GM03348 (cell line): Measurements from ENCODE around the gene EXOC3L1.

Experiments used
- DNase-seq: peaks from one replicate; pipeline ENCODE4 v3.0.0; 2012; ENCODE audit warnings: low spot score

EXOC3L1 gene

DNA sequence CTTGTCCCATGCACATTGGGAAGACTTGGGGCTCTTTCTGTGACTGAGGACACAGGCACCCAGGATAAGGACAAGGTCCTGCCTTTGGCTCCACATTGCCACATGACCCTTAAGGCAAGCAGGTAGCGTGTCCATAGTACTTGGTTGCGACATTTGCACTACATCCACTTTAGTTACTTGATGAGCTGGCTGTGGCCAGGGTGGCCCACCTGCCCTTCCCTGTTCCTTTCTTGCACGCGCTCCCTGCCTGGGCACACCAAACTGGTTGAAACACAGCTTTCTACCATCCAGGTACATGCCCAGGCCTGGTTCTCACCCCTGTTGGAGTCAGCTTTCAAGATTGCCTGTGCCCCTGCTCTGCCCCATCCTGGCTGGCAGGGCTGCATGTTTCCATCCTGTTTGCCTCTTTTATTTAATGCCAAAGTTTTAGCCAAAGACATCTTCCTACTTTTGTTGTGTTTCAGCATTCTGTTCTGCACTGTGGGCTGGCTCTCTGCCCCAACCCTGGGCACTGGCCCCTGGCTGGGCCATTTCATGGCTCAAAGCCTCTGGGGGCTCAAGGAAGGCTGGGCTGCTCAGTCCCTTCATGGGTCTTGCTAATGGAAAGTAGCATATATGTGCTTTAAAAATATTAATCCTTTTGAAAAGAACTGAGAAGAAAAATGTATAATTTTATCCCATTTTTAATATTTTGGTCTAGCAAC is 42.3 kb downstream of the EXOC3L1 start:
- DNase-seq = no peak

DNA sequence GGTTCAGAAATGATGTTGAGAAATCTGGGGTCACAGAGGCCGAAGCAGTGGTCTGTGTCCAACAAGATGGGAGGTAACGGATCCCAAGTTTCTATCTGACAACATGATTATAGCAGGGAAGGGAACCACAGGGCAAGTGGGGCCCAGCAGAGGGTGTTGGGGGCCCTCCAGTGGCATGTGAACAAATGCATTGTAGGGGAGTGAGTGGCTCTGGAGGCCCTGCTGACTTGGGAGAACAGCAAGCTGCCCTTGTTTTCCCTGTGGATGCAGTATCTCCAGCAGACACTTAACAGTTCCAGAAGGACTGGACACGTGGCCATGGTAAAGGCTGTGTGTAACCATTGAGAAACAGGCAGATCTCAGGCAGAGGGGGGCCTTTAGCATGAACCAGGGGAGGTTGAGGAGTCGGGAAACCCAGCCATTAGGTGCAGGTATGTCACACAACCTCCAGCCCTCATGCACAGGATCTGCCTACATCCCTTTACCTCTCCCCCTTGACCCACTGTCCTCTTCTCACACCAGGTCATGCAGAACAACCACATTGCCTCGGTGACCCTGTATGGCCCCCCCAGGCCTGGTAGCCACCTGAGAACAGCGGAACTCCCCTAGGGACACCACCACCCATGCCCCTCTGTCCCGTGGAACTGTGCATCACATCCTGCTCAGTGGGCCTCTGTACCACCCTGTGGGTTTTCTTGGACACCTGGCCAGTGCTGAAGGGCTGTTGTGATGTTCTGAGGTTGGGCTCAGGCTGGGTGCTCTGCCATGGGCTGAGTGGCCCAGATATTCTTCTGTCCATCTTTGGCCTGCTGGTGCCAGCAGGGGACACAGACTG is 43.2 kb downstream of the EXOC3L1 start:
- no peak for DNase-seq

DNA sequence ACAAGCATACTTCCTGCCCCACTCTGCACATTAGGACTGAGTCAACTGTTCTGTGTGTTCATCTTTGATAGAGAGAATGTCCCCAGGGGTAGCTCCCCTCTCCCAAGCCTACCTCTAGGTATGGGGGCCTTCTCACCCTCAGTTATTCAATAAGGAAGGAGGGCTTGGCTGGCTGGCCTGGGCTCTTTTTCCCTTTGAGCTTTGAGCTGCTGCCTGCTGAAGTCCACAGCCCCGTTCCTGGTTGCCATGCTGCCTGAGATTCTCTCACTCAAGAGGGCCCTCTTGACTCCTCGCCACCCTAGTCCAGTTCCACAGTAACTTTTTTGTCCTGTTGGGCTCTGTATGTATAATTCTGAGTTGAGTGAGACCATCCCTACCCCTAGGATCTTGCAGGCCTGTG is 44.2 kb downstream of the EXOC3L1 start:
- DNase-seq = no peak

GRCh38 chr16:67144943-67145342 is 45.0 kb downstream of the EXOC3L1 start:
- no peak for DNase-seq

DNA sequence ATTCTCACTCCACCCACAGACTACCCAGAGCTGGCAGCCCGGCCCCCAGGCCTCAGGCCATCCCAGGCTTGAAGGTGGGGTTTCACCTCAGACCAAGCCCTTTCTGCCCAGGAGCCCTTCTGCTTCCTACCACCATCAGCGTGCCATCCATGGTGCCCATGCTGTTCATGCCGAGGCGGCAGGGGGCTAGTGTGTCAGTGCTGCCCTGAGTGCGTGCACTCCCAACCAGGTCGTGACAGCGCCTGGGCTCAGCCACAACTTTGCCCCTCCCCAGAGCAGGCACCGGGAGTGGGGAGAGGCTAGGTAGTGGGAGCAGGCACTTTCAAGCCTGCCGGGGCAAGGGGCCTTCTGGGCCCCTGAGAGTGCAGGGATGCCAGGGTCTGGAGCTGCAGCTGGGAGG is 47.6 kb downstream of the EXOC3L1 start:
- DNase-seq = no peak

DNA sequence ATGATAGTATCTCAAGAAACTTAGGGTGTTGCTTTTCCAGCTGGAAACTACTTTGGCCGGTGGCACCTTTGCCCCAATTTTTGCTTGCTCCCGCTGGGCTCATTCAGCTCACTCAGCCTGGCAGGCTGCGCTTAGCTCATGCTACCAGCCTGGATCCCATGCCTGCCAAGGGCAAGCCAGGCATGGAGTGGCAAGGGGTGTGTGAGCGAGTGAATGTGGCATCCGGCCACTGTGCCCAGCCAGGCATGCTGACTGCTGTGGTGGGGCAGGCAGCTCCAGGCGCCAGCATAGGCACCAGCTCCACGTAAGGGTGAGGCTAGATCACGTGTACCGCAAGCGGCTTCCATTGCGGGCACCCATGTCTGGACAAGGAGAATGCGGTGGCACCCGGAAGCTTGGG is 48.5 kb downstream of the EXOC3L1 start:
- DNase-seq = no peak

GRCh38 chr16:67137605-67138004 is 52.3 kb downstream of the EXOC3L1 start:
- DNase-seq = no peak
